H1 (cell line): ENCODE measurements around the gene WDR91. TPM values are rescaled to one million over a fixed set of nuclear protein-coding genes. Genes with fewer than 3 reads are reported as not detected.

Experiments used
- CTBP2 ChIP-seq: IDR thresholded peaks from 2 replicates; pipeline ENCODE4 v1.7.0; 2011; ENCODE audit warnings: borderline replicate concordance, mild to moderate bottlenecking, moderate library complexity, mixed read lengths, low read length; ENCODE audit not compliant: insufficient read depth, insufficient read length
- EGR1 ChIP-seq: IDR thresholded peaks from 2 replicates; pipeline ENCODE4 v1.6.1; 2011; ENCODE audit warnings: low read depth, low read length, borderline replicate concordance
- RBBP5 ChIP-seq: IDR thresholded peaks from 2 replicates; pipeline ENCODE4 v1.7.1; 2012; ENCODE audit warnings: low read depth, mild to moderate bottlenecking, inconsistent platforms, low read length, moderate library complexity, borderline replicate concordance
- TEAD4 ChIP-seq: IDR thresholded peaks from 2 replicates; pipeline ENCODE4 v1.6.1; 2012; ENCODE audit warnings: low read depth, low read length, inconsistent platforms, mixed read lengths
- polyA plus RNA-seq, 7 experiments: library from polyadenylated mRNA; depleted of rRNA in 3 of 7; stranded (reverse) in 5 of 7; unstranded in 2 of 7; fragments of >200 nt in 5 of 7; fragments of 200-250 nt in 2 of 7; gene quantifications; 1 replicate in 5 of 7; 2 replicates in 1 of 7; 4 replicates in 1 of 7; pipeline versions ENCODE4 v1.2.1 to v1.2.3, GENCODE V29; 2011 to 2013; ENCODE audit warnings: missing spikeins in 2 of 7, mixed read lengths in 2 of 7
- total RNA-seq: library from RNA; stranded (reverse); fragmentation: NEBNext Ultra II Directional; extraction: Animal tissue kit (Norgen Biotek cat#: 25700); gene quantifications from 2 replicates; pipeline ENCODE4 v1.2.1, GENCODE V29; 2021

The WDR91 gene
- total and polyA plus RNA-seq, 2 of the 8 experiments (the other 6 are each of a cell fraction or from before 2014, with no cell fraction given), result 8.2 to 14.7 TPM

DNA sequence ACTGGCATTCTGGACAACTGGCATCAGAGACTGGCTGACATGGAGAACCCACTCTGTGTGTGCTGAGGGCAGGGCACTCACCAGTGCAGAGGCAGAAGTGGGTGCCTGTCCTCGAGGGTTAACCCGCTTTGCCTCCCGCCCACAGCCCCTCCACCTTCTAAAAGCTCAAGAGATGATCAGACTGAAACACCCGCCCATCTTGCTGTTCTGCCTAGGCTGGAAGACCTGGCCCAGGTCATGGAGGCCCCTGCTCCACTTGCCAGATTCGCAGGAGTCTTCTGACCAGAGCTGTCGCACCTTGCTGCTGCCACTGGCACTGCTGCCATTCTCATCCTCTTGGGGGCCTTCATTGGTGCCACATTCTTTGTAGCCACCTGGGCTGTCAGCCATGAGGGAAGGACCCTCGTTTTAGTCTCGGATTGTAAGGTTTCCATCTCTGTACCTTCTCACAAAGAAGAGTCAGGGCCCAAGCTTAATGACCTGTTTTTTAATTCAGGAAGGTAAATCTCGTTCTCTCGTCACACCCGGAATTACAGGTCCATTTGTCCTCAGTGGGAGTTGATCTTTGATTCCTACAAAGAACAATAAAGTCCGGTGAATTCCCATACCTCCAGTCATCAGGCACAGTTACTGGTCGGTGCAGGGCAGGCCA is 42.7 kb downstream of the WDR91 start (continued):
- TF ChIP-seq EGR1 (no peak), RBBP5 (no peak), TEAD4 (no peak), CTBP2 (no peak)
